WTC11 (cell line): ENCODE results near the gene ATXN2L. TPM values are rescaled to one million over a fixed set of nuclear protein-coding genes. Genes with fewer than 3 reads are reported as not detected.

Experiments
- AFF4 ChIP-seq: sonication (generic); formaldehyde crosslinking; IDR thresholded peaks from 2 replicates; pipeline ENCODE4 v1.8.1; 2023; ENCODE audit warnings: mild to moderate bottlenecking, missing genetic modification reagents, borderline replicate concordance
- ATF6 ChIP-seq: sonication (generic); formaldehyde crosslinking; IDR thresholded peaks from 2 replicates; pipeline ENCODE4 v1.8.1; 2023; ENCODE audit warnings: mild to moderate bottlenecking, missing genetic modification reagents
- CBFB ChIP-seq: sonication (generic); formaldehyde crosslinking; IDR thresholded peaks from 2 replicates; pipeline ENCODE4 v1.8.1; 2022; ENCODE audit warnings: mild to moderate bottlenecking, low read depth, missing genetic modification reagents
- CDX4 ChIP-seq: fragments of 250-450 bp; sonication (Bioruptor Pico); IDR thresholded peaks from 2 replicates; pipeline ENCODE4 v1.9.0; 2021; ENCODE audit warnings: moderate library complexity, mild to moderate bottlenecking, inconsistent platforms, borderline replicate concordance
- E2F5 ChIP-seq: sonication (generic); formaldehyde crosslinking; IDR thresholded peaks from 2 replicates; pipeline ENCODE4 v1.8.1; 2022; ENCODE audit warnings: mild to moderate bottlenecking, moderate library complexity, missing genetic modification reagents
- ELF4 ChIP-seq: sonication (generic); formaldehyde crosslinking; IDR thresholded peaks from 2 replicates; pipeline ENCODE4 v1.8.1; 2022; ENCODE audit warnings: low read depth, mild to moderate bottlenecking, moderate library complexity, missing genetic modification reagents
- FOXP4 ChIP-seq: sonication (generic); formaldehyde crosslinking; IDR thresholded peaks from 2 replicates; pipeline ENCODE4 v1.8.0; 2022; ENCODE audit warnings: mild to moderate bottlenecking, missing genetic modification reagents
- JAZF1 ChIP-seq: fragments of 250-450 bp; sonication (Bioruptor Pico); IDR thresholded peaks from 2 replicates; pipeline ENCODE4 v1.9.0; 2021; ENCODE audit warnings: moderate library complexity, mild to moderate bottlenecking, inconsistent platforms
- JUN ChIP-seq: sonication (generic); formaldehyde crosslinking; IDR thresholded peaks from 2 replicates; pipeline ENCODE4 v1.8.0; 2023; ENCODE audit warnings: mild to moderate bottlenecking, missing genetic modification reagents
- MLX ChIP-seq: sonication (generic); formaldehyde crosslinking; IDR thresholded peaks from 2 replicates; pipeline ENCODE4 v1.8.1; 2023; ENCODE audit warnings: mild to moderate bottlenecking, missing genetic modification reagents, moderate library complexity
- NR1H2 ChIP-seq: sonication (generic); formaldehyde crosslinking; IDR thresholded peaks from 2 replicates; pipeline ENCODE4 v1.9.0; 2021; ENCODE audit warnings: mild to moderate bottlenecking, moderate library complexity, missing genetic modification reagents
- PRDM15 ChIP-seq: sonication (generic); formaldehyde crosslinking; IDR thresholded peaks from 2 replicates; pipeline ENCODE4 v1.8.0; 2022; ENCODE audit warnings: missing genetic modification reagents
- SMAD3 ChIP-seq: sonication (generic); formaldehyde crosslinking; IDR thresholded peaks from 2 replicates; pipeline ENCODE4 v1.8.0; 2022; ENCODE audit warnings: missing genetic modification reagents, mild to moderate bottlenecking, borderline replicate concordance
- SP1 ChIP-seq: sonication (generic); formaldehyde crosslinking; conservative IDR thresholded peaks from 2 replicates; pipeline ENCODE4 v1.8.1; 2022; ENCODE audit warnings: missing genetic modification reagents
- TEAD4 ChIP-seq: sonication (generic); formaldehyde crosslinking; IDR thresholded peaks from 2 replicates; pipeline ENCODE4 v1.8.0; 2022; ENCODE audit warnings: mild to moderate bottlenecking, missing genetic modification reagents
- TP53 ChIP-seq: sonication (generic); formaldehyde crosslinking; IDR thresholded peaks from 2 replicates; pipeline ENCODE4 v1.8.1; 2023; ENCODE audit warnings: mild to moderate bottlenecking, missing genetic modification reagents
- ZNF232 ChIP-seq: sonication (generic); formaldehyde crosslinking; IDR thresholded peaks from 2 replicates; pipeline ENCODE4 v1.8.0; 2022; ENCODE audit warnings: mild to moderate bottlenecking, missing genetic modification reagents
- ZNF263 ChIP-seq: sonication (generic); formaldehyde crosslinking; IDR thresholded peaks from 2 replicates; pipeline ENCODE4 v1.8.1; 2022; ENCODE audit warnings: low read depth, mild to moderate bottlenecking, moderate library complexity, missing genetic modification reagents
- ZNF532 ChIP-seq: fragments of 250-450 bp; sonication (Bioruptor Pico); IDR thresholded peaks from 2 replicates; pipeline ENCODE4 v1.9.0; 2021; ENCODE audit warnings: mild to moderate bottlenecking, borderline replicate concordance
- total RNA-seq: library from RNA; stranded (reverse); gene quantifications from 3 replicates; pipeline ENCODE4 v1.2.3, GENCODE V29; 2021

ATXN2L gene
- total RNA-seq, 1 experiment from 2014 or later: 243 TPM

- peak; percentile 86; the same call in 1 of the 2 replicates for TF ChIP-seq TP53 (CRISPR knock-in tag)
- no peak for TF ChIP-seq NR1H2 (CRISPR knock-in tag)
- TF ChIP-seq E2F5 (CRISPR knock-in tag): no peak; the same call in 1 of the 2 replicates
- no peak for TF ChIP-seq FOXP4
- TF ChIP-seq ZNF532: no peak
- TF ChIP-seq CBFB (CRISPR knock-in tag): 0 out of 2 replicates have a peak, but pooled peaks have one; percentile 70
- TF ChIP-seq SP1 (CRISPR knock-in tag): peak; percentile 95
- TF ChIP-seq AFF4 (CRISPR knock-in tag): no peak
- TF ChIP-seq ELF4 (CRISPR knock-in tag): no peak
- no peak for TF ChIP-seq TEAD4
- no peak for TF ChIP-seq JAZF1 (CRISPR knock-in tag)
- no peak for TF ChIP-seq MLX (CRISPR knock-in tag)
- TF ChIP-seq ZNF232 (CRISPR knock-in tag): peak; percentile 49
- no peak for TF ChIP-seq JUN
- no peak for TF ChIP-seq PRDM15 (CRISPR knock-in tag)
- TF ChIP-seq SMAD3 (CRISPR knock-in tag): 0 out of 2 replicates have a peak, but pooled peaks have one; percentile 33
- no peak for TF ChIP-seq ATF6
- TF ChIP-seq ZNF263 (CRISPR knock-in tag): no peak
- no peak for TF ChIP-seq CDX4 (CRISPR knock-in tag)
These were observed 23.5 kb downstream of the ATXN2L start, which contains the start of gene TUFM (continued) for GRCh38 chr16:28846080-28846932.
